ENCODE measurements around the gene ZC3H7A. TPM values are rescaled to one million over a fixed set of nuclear protein-coding genes. Genes with fewer than 3 reads are reported as not detected.

The ZC3H7A gene
- total RNA-seq (2022) (42.0 TPM in 2 replicates), Bru-seq, nascent RNA (percentile 79 among the genes with signal in this experiment), BruChase-seq, experiment 1, labeled RNA remaining after a 2-hour chase (percentile 82 among the genes with signal in this experiment), BruChase-seq, experiment 2, labeled RNA remaining after a 6-hour chase (percentile 83 among the genes with signal in this experiment)
- long read RNA-seq, transcript ZC3H7A-201 (23 exons, 3,825 nt): major isoform, 36 of 55 reads
- long read RNA-seq, partial matches to known transcripts: 6 of 55 reads
- long read RNA-seq, other reads (novel, unspliced or antisense): 13 of 55 reads

GRCh38 chr16:11797166-11797956 lies at the start of gene ZC3H7A:
ZC3H7A (minus strand) TSS chr16:11797258; CDS start chr16:11782354, 14,904 bp downstream.
- Mint-ChIP-seq H3K36me3 (ENCODE audit: insufficient read depth, unreplicated experiment) (peaks cover 35% of the 10 kb centered on the region), H3K27ac (ENCODE audit: unreplicated experiment) (peak within 1 kb of the TSS; percentile 91), H3K4me3 (ENCODE audit: unreplicated experiment) (peak within 1 kb of the TSS; percentile 96), H3K4me1 (ENCODE audit: low read depth, unreplicated experiment) (peaks cover 17% of the 10 kb centered on the region), H3K27me3 (ENCODE audit: insufficient read depth, unreplicated experiment) (no peaks in the 10 kb centered on the region), H3K9me3 (ENCODE audit: unreplicated experiment) (no peaks in the 10 kb centered on the region)
- Histone ChIP-seq H3K27me3 (replicated peaks; ENCODE audit: control insufficient read depth, insufficient read depth, low read length) (no peaks in the 10 kb centered on the region), H3K4me3 (ENCODE audit: low read depth, low read length) (peak within 1 kb of the TSS; percentile 93), H3K4me1 (peaks cover 21% of the 10 kb centered on the region), H3K9me3 (no peaks in the 10 kb centered on the region), H3K36me3 (ENCODE audit: control insufficient read depth, insufficient read depth, low read length) (peaks cover 1% of the 10 kb centered on the region; the same call in 1 of the 2 replicates)
- peak; percentile 16 to 54 for TF ChIP-seq CTCF (IDR thresholded peaks at IDR 0.05; ENCODE audit: insufficient read depth in 1 of 2, low read depth in 1 of 2, low read length in 1 of 2, severe bottlenecking in 1 of 2, unreplicated experiment in 1 of 2)
- CTCF ChIA-PET: interaction anchor here (0.6 to 1.4 kb wide), 7 partner anchors 10 to 853 kb away, joined by 3 to 10 read pairs (median 3); partner anchors contain the start of genes CLEC16A and TXNDC11
- BruUV-seq (replicated peaks): TSS peak; percentile 76
- DNase-seq: peak; percentile 95 to 96
- POLR2A ChIA-PET: interaction anchor here (0.6 to 2.3 kb wide), 8 partner anchors 11 to 738 kb away, joined by 3 to 34 read pairs (median 4); partner anchors contain the start of genes SOCS1 and TXNDC11
- intact Hi-C loops (cut with micrococcal nuclease; ENCODE audit: unreplicated experiment): loop anchor here (2.0 to 5.0 kb wide), 2 partner anchors 53 to 55 kb away; partner anchors contain the start of genes RSL1D1 and TXNDC11

- no peak for DNase-seq
- Mint-ChIP-seq H3K27me3 (ENCODE audit: insufficient read depth, unreplicated experiment) (no peaks in the 10 kb centered on the region), H3K4me1 (ENCODE audit: low read depth, unreplicated experiment) (no peaks in the 10 kb centered on the region), H3K36me3 (ENCODE audit: insufficient read depth, unreplicated experiment) (peaks cover 85% of the 10 kb centered on the region), H3K27ac (ENCODE audit: unreplicated experiment) (no peak overlapping the region), H3K9me3 (ENCODE audit: unreplicated experiment) (no peaks in the 10 kb centered on the region), H3K4me3 (ENCODE audit: unreplicated experiment) (no peak overlapping the region)
- no peaks in the 10 kb centered on the region for H3K9me3 ChIP-seq
- no peaks in the 10 kb centered on the region for H3K4me1 ChIP-seq
- intact Hi-C loops (cut with micrococcal nuclease; ENCODE audit: unreplicated experiment): no loop called here
- peaks cover 13% of the 10 kb centered on the region for H3K36me3 ChIP-seq (ENCODE audit: control insufficient read depth, insufficient read depth, low read length)
- ChIA-PET CTCF (no interaction called here), POLR2A (no interaction called here)
- BruUV-seq (replicated peaks): no TSS peak
- TF ChIP-seq CTCF (IDR thresholded peaks at IDR 0.05; ENCODE audit: insufficient read depth in 1 of 2, low read depth in 1 of 2, low read length in 1 of 2, severe bottlenecking in 1 of 2, unreplicated experiment in 1 of 2): no peak
- H3K4me3 ChIP-seq (ENCODE audit: low read depth, low read length): no peak overlapping the region
- no peaks in the 10 kb centered on the region for H3K27me3 ChIP-seq (replicated peaks; ENCODE audit: control insufficient read depth, insufficient read depth, low read length)
Measured at GRCh38 chr16:11844499-11844898, 47.4 kb upstream of the ZC3H7A start.

GRCh38 chr16:11843861-11844260 lies 46.8 kb upstream of the ZC3H7A start:
- Mint-ChIP-seq H3K4me3 (ENCODE audit: unreplicated experiment) (no peak overlapping the region), H3K36me3 (ENCODE audit: insufficient read depth, unreplicated experiment) (peaks cover 85% of the 10 kb centered on the region), H3K9me3 (ENCODE audit: unreplicated experiment) (no peaks in the 10 kb centered on the region), H3K27ac (ENCODE audit: unreplicated experiment) (no peak overlapping the region), H3K27me3 (ENCODE audit: insufficient read depth, unreplicated experiment) (no peaks in the 10 kb centered on the region), H3K4me1 (ENCODE audit: low read depth, unreplicated experiment) (no peaks in the 10 kb centered on the region)
- BruUV-seq (replicated peaks): no TSS peak
- DNase-seq: no peak
- peaks cover 12% of the 10 kb centered on the region for H3K36me3 ChIP-seq (ENCODE audit: control insufficient read depth, insufficient read depth, low read length)
- intact Hi-C loops (cut with micrococcal nuclease; ENCODE audit: unreplicated experiment): no loop called here
- H3K4me1 ChIP-seq: no peaks in the 10 kb centered on the region
- no peak for TF ChIP-seq CTCF (IDR thresholded peaks at IDR 0.05; ENCODE audit: insufficient read depth in 1 of 2, low read depth in 1 of 2, low read length in 1 of 2, severe bottlenecking in 1 of 2, unreplicated experiment in 1 of 2)
- POLR2A ChIA-PET: no interaction called here
- H3K4me3 ChIP-seq (ENCODE audit: low read depth, low read length): no peak overlapping the region
- CTCF ChIA-PET: no interaction called here
- no peaks in the 10 kb centered on the region for H3K9me3 ChIP-seq
- H3K27me3 ChIP-seq (replicated peaks; ENCODE audit: control insufficient read depth, insufficient read depth, low read length): no peaks in the 10 kb centered on the region

Data from Caco-2 (cell line).